MM.1S (cell line): Measurements from ENCODE around the gene SPIN1.

Source experiments
- DNase-seq: peaks from one replicate; pipeline ENCODE4 v3.0.0-alpha.2; 2015
- H2AFZ ChIP-seq: fragments of 300-600 bp; sonication (generic); 2 replicates; pipeline ENCODE4 v1.6.0; 2016; ENCODE audit warnings: antibody characterized with exemption, low read length
- H3F3A ChIP-seq: fragments of 300-600 bp; sonication (generic); 2 replicates; pipeline ENCODE4 v1.6.1; 2016; ENCODE audit warnings: mild to moderate bottlenecking, antibody characterized with exemption, low read length, moderate library complexity, mixed read lengths; ENCODE audit not compliant: insufficient read depth
- H3K27ac ChIP-seq: fragments of 300-600 bp; sonication (generic); 2 replicates; pipeline ENCODE4 v1.5.1; 2016; ENCODE audit warnings: mild to moderate bottlenecking, low read length
- H3K27me3 ChIP-seq: fragments of 300-600 bp; sonication (generic); replicated peaks from 2 replicates; pipeline ENCODE4 v1.6.0; 2016; ENCODE audit warnings: low read length; ENCODE audit not compliant: insufficient read depth
- H3K36me3 ChIP-seq: fragments of 300-600 bp; sonication (generic); replicated peaks from 2 replicates; pipeline ENCODE4 v1.6.1; 2016; ENCODE audit warnings: mild to moderate bottlenecking, low read length, mixed read lengths; ENCODE audit not compliant: insufficient read depth
- H3K4me1 ChIP-seq: fragments of 300-600 bp; sonication (generic); 2 replicates; pipeline ENCODE4 v1.6.1; 2016; ENCODE audit warnings: low read length, mixed read lengths
- H3K4me2 ChIP-seq: fragments of 300-600 bp; sonication (generic); 2 replicates; pipeline ENCODE4 v1.6.0; 2016; ENCODE audit warnings: low read depth, low read length
- H3K4me3 ChIP-seq: fragments of 300-600 bp; sonication (generic); 2 replicates; pipeline ENCODE4 v1.5.1; 2016; ENCODE audit warnings: low read length, mixed read lengths
- H3K79me2 ChIP-seq: fragments of 300-600 bp; sonication (generic); 2 replicates; pipeline ENCODE4 v1.6.1; 2016; ENCODE audit warnings: mixed run types, low read length, mixed read lengths
- H3K9ac ChIP-seq: fragments of 300-600 bp; sonication (generic); 2 replicates; pipeline ENCODE4 v1.6.1; 2016; ENCODE audit warnings: low read length, mixed read lengths
- H3K9me2 ChIP-seq: fragments of 300-600 bp; sonication (generic); replicated peaks from 2 replicates; pipeline ENCODE4 v1.6.1; 2016; ENCODE audit warnings: mild to moderate bottlenecking, low read length, mixed read lengths; ENCODE audit not compliant: insufficient read depth
- H3K9me3 ChIP-seq: fragments of 300-600 bp; sonication (generic); replicated peaks from 2 replicates; pipeline ENCODE4 v1.6.1; 2016; ENCODE audit warnings: mild to moderate bottlenecking, low read length, mixed read lengths; ENCODE audit not compliant: insufficient read depth
- H4K20me1 ChIP-seq: fragments of 300-600 bp; sonication (generic); 2 replicates; pipeline ENCODE4 v1.6.1; 2016; ENCODE audit warnings: mild to moderate bottlenecking, low read length, moderate library complexity, mixed read lengths; ENCODE audit not compliant: insufficient read depth
- CTCF ChIP-seq: fragments of 300-600 bp; sonication (generic); IDR thresholded peaks from 2 replicates; pipeline ENCODE4 v1.5.1; 2016; ENCODE audit warnings: antibody characterized with exemption, low read length, mixed read lengths
- EZH2 ChIP-seq: fragments of 300-600 bp; sonication (generic); optimal IDR thresholded peaks from 2 replicates; pipeline ENCODE3; 2017; ENCODE audit warnings: low read depth, mild to moderate bottlenecking, antibody characterized with exemption, low read length, mixed read lengths
- EZH2phosphoT487 ChIP-seq: fragments of 300-600 bp; sonication (generic); IDR thresholded peaks from 2 replicates; pipeline ENCODE4 v1.6.1; 2018; ENCODE audit warnings: antibody characterized with exemption, low read length

SPIN1 gene

GRCh38 chr9:88478246-88478645 lies 90.0 kb downstream of the SPIN1 start:
- no peaks in the 10 kb centered on the region for H3K4me1 ChIP-seq
- H3K79me2 ChIP-seq, result no peaks in the 10 kb centered on the region
- H3F3A ChIP-seq, result no peaks in the 10 kb centered on the region
- no peak overlapping the region for H3K4me3 ChIP-seq
- H2AFZ ChIP-seq, result no peak overlapping the region
- no peak overlapping the region for H3K9ac ChIP-seq
- no peaks in the 10 kb centered on the region for H3K27me3 ChIP-seq
- H3K4me2 ChIP-seq, result no peak overlapping the region
- no peaks in the 10 kb centered on the region; the same call in 1 of the 2 replicates for H3K36me3 ChIP-seq
- TF ChIP-seq EZH2phosphoT487 (no peak), EZH2 (no peak), CTCF (no peak)
- H4K20me1 ChIP-seq, result no peaks in the 10 kb centered on the region
- DNase-seq, result no peak
- H3K27ac ChIP-seq, result no peak overlapping the region
- no peaks in the 10 kb centered on the region for H3K9me3 ChIP-seq
- no peaks in the 10 kb centered on the region for H3K9me2 ChIP-seq

DNA sequence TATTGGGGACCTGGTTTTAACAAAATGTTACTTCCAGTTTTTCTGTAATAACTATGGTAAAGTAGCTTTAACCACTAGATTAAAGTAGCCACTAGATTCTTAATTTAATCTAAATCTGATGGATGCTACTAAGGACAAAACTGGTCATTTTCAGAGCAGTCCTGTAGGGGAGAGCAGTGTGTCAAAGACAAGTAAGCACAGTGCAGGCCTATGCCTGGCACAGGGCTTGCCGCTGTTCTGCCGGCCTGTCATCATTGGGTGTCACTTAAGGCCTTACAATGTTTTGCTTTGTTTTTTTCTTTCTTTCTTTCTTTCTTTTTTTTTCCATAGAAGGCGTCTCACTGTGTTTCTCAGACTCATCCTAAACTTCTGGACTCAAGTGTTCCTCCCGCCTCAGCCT lies 93.7 kb downstream of the SPIN1 start:
- TF ChIP-seq CTCF (no peak), EZH2phosphoT487 (no peak), EZH2 (no peak)
- no peaks in the 10 kb centered on the region for H3K4me1 ChIP-seq
- H3K4me3 ChIP-seq, result no peak overlapping the region
- no peaks in the 10 kb centered on the region for H3K27me3 ChIP-seq
- no peak overlapping the region for H2AFZ ChIP-seq
- no peak overlapping the region for H3K27ac ChIP-seq
- no peaks in the 10 kb centered on the region for H4K20me1 ChIP-seq
- no peaks in the 10 kb centered on the region for H3F3A ChIP-seq
- H3K9ac ChIP-seq, result no peak overlapping the region
- H3K9me3 ChIP-seq, result no peaks in the 10 kb centered on the region
- no peak for DNase-seq
- H3K79me2 ChIP-seq, result no peaks in the 10 kb centered on the region
- no peaks in the 10 kb centered on the region; the same call in 1 of the 2 replicates for H3K36me3 ChIP-seq
- no peaks in the 10 kb centered on the region for H3K9me2 ChIP-seq
- no peak overlapping the region for H3K4me2 ChIP-seq

DNA sequence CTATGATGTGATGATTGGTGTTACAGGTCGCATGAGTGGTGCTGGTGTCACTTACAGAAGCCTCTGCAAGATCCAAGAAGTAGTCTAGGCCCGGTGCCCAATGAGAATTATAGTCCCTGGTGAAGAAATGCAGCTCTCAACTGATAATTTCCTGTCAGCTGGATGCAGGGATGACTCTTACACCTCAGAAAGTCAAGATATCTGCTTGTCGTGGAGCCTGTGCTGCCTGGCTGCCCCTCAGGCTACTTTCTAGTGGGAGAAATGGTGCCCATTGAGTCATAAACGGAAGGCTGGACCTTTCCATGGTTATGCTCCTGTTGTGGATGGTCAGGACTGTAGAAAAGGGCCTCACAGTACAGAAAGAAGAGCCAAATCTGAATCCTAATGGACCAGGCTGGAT lies 99.9 kb downstream of the SPIN1 start:
- no peak overlapping the region for H3K4me2 ChIP-seq
- H3K4me3 ChIP-seq, result no peak overlapping the region
- no peak overlapping the region for H3K27ac ChIP-seq

More for the DNA sequence above, 99.9 kb downstream of the SPIN1 start:
- Histone ChIP-seq H3K79me2 (no peaks in the 10 kb centered on the region), H2AFZ (no peak overlapping the region), H3F3A (no peaks in the 10 kb centered on the region), H4K20me1 (no peaks in the 10 kb centered on the region), H3K9ac (no peak overlapping the region), H3K9me2 (no peaks in the 10 kb centered on the region), H3K36me3 (no peaks in the 10 kb centered on the region), H3K4me1 (no peaks in the 10 kb centered on the region), H3K9me3 (no peaks in the 10 kb centered on the region), H3K27me3 (no peaks in the 10 kb centered on the region)
- DNase-seq, result no peak
- TF ChIP-seq EZH2, result no peak
- no peak for TF ChIP-seq EZH2phosphoT487
- no peak for TF ChIP-seq CTCF
